DMS153 (cell line): ENCODE data around the gene YIPF5.
A peak's percentile ranks its signal among the peaks of the same experiment; 100 is the strongest.

ENCODE experiments used
- DNase-seq: peaks from one replicate; lab custom pipeline; 2025; lab: John Stamatoyannopoulos, UW

YIPF5 gene

DNA sequence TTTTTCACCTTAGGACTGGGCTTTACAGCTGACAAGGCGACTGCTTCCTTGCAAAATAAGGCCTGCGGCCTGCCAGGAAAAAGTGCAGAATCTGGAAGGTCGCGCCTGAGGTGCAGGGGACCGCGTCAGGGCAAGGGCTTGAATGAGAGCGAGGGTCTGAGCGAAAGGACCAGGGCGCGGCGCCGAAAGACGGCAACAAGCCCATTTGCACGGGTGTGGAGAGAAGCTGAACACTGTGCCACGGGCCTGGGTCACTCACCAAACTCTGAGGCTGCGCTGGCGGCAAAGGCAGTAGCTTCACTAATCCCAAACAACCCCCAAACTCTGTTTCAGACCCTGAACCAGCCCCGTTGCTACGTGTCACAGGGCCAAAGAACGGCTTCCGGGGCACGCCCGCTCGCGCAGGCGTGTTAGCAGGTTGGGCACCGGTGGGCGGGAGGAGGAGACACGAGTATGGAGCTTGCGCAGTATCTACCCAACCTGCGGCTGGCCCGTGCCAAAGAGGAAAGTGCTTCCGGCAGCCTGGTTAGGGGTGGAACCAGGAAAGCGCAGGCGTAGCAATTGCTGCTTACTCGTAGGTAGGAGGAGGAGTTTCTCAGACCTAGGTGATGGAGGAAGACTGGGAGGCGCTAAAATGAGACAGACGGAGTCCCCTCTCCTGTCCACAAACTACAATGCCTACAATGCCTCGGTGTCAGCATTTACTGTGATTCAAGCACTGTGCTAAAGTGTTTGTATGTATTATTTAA, at the start of gene YIPF5, which contains the start of gene KCTD16:
Gene YIPF5 (minus strand): TSS at position 384 of the 749 bp plus-strand sequence. CDS start 704 bp downstream, outside the sequence.
Gene KCTD16 (plus strand): TSS at position 598 of the 749 bp plus-strand sequence.
- DNase-seq: peak; percentile 85

DNA sequence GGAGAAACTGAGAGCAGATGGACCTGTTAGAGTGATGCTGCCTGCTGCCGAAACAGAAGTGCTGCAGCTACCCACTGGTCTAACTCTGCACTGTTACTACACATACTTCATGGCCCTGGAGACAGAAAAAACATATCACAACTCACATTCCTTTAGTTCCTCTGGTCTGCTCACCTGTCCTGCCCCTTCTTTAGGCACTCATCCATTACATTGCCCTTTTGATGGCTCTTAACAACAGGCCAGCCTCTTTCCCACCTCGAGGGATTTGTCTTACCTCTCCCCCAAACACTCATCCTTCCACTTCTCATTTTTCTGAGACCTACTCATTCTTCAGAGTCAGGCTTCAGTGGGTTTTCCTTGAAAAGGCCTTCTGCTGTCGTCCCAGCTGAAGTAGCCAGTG, 49.4 kb upstream of the YIPF5 start:
- no peak for DNase-seq

GRCh38 chr5:144210655-144211054, 40.2 kb upstream of the YIPF5 start:
- no peak for DNase-seq

DNA sequence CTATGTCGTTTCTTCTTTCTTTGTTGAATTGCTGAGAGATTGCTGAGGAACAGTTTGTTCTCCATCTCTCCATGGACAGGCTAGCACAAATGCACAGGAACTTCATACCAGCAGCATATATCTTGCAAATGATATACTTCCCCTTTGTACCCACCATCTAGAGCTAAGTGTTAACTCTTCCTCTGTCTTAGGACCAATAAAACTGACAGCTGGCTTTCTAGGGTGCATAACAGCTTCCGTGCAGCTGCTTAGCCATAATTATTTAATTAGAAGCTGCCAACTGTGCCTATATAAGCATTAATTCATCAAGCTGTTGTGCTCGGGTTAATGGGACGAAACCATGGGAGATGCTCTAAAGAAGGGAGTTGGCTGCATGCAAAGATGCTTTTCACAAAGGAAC, 38.9 kb upstream of the YIPF5 start:
- no peak for DNase-seq

- DNase-seq: no peak
These were observed 37.5 kb upstream of the YIPF5 start for GRCh38 chr5:144207875-144208444.

- no peak for DNase-seq
These were observed 35.7 kb upstream of the YIPF5 start for GRCh38 chr5:144206141-144206540.

- no peak for DNase-seq
These were observed 34.7 kb upstream of the YIPF5 start for GRCh38 chr5:144205141-144205551.

DNA sequence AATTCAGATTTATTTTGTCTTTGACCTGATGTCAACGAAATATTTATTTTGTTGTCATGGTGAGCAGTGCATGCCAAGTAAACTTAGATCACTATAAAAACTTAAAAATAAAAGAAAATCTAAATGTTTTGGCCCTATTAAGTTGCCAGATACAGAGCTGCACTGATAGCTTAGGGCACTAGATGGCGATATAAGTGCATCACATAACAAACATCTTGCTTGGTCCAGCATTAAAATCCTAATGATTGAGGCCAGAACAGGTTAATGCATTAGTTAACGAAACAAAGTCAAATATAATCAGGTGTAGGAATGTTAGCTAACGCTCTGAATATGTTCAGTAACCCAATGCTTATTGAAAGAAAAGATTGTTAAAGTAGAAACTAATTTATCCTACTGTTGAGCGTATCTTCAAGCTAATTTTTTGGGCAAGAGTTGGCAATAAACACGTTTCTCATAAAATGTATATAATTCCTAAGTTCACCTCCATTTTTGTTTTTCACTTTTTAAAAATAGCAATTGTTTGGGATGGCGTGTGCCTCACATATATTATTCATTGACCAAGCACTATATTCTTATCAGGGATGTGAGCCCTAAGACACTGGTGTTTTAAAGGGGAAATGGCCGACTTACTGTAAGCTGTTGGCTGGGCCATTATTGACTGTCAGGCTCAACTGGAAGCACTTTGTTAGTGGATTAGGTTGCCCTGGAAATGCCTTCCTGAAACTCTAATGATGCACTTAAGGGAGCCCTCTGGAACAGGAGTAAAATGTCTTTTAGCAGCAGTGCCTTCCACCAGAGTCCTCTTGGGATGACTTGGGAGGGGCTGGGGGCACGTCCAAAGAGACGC, 33.5 kb upstream of the YIPF5 start:
- peak; percentile 30 for DNase-seq

DNA sequence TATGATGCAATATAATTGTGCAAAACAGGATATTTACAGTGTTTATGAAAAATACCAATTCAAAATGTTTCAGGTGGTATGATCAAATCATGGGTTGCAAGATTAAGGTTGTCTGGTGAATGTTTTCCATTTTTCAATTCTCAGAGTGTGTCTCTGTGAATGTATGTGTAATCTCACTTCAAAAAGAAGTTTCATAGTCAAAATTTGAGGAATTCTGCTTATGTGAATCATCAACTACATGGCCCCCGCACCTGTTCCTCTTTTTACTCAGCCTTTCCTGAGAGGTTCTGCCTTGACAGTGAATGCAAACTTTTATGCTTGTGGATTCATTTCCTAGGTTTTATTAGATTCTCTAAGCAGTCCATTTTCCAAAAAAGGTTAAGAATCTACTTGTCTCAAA, 32.3 kb upstream of the YIPF5 start:
- DNase-seq: no peak

DNA sequence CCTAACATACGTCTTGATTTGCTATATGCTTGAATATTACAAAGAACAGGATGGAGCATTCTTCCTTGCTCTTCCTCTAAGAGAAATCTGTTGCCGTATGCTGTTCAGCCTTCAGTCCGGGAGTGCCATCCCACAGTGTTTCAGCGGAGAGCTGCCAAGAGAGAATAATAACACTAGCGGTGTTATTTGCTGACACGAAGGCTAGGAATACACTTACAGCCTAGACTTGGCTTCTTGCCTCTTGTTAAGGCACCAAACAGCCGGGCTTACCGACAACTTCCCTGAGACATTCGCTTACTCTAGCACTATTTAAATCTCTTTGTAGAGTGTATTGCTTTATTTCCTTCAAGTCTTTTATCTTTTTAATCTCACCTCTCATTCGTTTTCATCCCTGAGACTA, 31.6 kb upstream of the YIPF5 start:
- DNase-seq: no peak

DNA sequence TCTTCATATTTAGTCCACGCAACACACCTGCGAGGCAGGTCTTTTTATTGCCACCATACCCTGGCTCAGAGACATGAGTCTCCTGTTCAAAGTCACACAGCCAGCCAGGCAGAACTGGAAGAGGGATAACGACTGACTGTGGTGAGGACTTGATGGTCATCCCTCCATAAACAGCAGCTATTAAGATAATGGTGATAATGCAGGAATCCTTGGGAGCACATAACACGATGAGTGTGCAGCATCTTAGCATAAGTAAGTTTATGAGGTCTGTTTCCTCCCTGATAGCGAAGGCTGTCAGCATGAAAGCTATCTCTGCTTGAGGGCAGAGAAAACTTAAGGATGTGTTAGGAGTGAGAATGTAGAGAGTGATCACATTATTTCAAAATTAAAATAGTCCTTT, 31.1 kb upstream of the YIPF5 start:
- DNase-seq: no peak

GRCh38 chr5:144198386-144198785, 27.9 kb upstream of the YIPF5 start:
- peak; percentile 72 for DNase-seq

- no peak for DNase-seq
These were observed 26.2 kb upstream of the YIPF5 start for GRCh38 chr5:144196612-144197011.

- DNase-seq: no peak
These were observed 25.0 kb upstream of the YIPF5 start for GRCh38 chr5:144195448-144195847.

DNA sequence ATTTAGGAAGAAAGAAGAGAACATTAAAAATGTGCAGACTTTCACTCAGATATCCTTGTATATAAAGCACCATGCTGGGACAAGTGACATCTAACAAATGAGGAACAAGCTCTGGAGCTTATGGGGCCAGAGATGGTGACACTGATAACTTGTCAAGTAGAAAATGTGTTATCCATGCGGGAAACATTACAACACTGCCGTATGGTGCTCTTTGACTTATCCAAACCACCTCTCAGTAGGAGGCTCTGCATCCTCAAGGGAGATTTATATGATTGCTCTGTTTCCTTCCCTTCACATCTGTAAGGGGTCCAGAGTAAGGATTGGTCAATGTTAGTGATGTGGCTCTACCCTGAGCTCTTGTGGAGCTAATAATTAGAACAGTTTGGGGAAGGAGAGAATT, 23.7 kb upstream of the YIPF5 start:
- DNase-seq: no peak

- DNase-seq: no peak
These were observed 22.2 kb upstream of the YIPF5 start for GRCh38 chr5:144192661-144193060.

DNA sequence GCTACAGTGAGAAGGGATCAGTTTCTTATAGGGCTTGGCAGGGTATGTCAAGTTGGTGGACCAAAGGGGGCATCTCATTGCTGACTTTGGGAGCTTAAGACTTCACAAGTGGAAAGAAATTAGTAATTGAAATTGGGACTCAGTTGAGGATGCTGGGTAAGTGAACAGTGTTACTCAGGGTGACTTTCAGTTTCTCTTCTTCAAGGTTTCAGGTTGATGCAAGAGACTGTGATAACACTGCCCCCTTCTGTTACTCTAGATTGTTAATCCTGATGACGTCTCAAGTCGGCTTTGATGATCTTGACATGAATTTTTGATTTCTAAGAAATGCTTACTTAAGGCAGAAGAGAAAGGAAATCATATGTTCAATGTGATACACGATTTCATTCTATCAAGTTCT, 21.5 kb upstream of the YIPF5 start:
- DNase-seq: peak; percentile 11

DNA sequence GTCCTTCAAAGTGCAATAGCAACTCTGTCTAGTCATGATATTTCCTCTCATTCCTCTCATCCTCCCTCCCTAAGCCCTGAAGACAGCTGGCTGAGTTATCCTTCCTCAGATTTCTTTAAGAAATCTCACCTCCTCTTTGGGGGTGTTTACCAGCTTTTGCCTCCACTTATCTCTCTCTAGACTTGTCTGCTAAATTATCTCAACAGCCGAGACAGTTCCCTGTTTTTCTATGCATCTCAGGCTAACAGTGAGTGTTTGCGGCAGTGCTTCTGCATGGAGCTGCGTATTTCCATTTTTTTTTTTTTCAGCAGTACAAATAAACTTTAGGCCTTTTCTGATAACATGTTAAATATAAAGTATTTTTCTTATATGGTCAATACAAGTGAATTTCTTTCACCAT, 21.1 kb upstream of the YIPF5 start:
- DNase-seq: no peak

DNA sequence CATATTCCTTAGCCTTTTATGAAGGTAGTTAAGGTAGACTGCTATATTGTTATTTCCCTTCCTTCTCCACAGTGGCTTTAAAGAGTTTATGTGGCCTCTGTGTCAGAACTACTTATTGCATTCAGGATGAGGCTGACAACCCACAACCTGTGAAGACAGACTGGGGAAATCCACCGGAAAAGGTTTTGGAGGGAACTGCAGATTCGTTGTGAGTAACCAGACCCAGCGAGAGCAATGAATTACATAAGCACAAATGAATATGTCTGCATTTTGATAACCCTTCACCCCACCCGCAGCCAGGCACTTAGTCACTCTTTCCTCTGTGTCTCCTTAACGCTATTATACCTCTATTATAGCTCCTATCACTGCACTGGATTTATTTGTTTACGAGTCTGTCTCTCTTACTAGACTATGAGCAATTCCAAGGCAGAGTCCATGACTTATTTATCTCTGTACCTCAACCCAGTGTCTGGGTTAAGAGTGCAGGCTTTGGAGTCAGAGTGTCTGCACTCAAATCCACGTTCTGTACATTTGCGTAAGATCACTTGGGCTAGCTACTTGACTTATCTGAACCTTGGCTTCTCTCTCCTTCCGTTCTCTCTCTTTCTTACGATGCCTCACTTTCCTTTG, 19.5 kb upstream of the YIPF5 start:
- DNase-seq: no peak

DNA sequence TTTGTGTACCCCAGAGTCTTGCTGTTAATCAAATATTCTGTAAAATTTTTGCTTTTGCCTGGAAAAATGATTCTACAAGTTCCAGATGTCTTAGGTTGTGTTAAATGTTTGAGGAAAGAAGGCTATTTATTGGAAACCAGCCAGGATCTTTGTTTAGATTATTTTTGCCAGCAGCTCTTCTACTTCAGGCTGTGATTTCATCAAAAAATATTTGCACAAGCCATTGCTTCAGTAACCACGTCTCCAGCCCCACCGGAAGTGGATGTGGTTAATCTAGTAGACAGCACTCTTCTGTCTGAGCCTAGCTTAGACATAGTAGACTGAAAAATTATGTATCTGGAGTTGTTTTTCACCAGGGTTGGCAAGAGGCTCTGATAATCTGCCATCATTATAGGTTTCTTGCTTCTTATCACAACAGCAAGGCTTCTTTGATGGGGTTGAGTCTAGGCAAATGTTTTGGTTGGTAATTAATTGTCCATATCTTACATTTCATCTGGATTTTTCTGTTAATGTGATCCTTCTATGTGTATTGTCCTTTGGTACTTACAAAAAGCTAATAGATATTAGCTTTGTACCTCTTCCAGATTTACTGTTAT, 17.3 kb upstream of the YIPF5 start:
- DNase-seq: peak; percentile 69

DNA sequence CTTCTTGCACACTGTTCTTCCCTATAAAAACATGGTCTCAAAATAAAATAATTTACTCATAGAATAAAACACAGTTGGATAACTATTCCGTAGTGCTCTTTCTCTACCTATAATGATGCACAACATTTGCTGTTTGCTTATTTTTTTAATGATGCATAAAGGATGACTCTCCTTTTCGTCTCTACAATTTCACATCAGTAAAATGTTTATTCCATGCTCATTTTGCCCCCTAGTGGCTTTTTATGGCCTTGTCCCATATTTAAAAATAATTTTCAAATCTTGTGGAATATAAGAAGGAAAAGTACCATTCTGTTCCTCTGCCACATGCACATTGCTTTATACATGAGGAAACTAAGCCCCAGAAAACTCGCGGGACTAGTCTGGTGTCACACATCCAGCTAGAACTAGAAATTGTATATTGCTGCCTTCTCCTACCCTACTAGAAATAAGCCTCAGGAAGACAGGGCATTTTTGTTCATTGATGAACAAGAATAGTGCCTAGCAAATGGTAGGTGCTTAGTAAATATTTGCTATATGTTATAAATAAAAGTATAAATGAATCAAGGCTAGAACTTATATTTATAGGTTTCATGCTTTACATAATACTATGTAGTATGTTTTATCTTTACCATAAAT, 12.9 kb upstream of the YIPF5 start:
- DNase-seq: no peak

DNA sequence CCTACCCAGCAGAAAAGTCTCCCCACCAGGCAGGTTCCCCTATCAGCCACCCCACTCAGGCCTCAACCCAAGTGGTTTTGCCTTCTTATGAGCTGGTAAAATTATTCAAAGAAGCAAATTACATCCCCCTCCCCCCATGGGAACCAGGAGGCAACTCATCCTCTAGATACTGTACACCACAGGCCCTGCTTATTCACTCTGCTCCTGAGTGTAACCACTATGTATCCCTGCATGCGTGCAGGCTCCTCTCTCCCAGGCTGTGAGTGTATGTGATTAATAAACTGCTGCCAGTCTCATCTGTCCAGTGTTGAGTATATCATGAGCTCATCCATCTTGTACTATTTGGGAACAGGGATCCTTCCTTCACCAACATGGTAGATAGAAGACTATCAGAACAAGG, 8.8 kb upstream of the YIPF5 start:
- no peak for DNase-seq
